ENCODE measurements around the gene TET3. TPM values are rescaled to one million over a fixed set of nuclear protein-coding genes. Genes with fewer than 3 reads are reported as not detected.
A peak's percentile ranks its signal among the peaks of the same experiment; 100 is the strongest.

TET3 gene
- total RNA-seq, 2 donors from 2014 or later: 23.5 to 26.3 TPM

DNA sequence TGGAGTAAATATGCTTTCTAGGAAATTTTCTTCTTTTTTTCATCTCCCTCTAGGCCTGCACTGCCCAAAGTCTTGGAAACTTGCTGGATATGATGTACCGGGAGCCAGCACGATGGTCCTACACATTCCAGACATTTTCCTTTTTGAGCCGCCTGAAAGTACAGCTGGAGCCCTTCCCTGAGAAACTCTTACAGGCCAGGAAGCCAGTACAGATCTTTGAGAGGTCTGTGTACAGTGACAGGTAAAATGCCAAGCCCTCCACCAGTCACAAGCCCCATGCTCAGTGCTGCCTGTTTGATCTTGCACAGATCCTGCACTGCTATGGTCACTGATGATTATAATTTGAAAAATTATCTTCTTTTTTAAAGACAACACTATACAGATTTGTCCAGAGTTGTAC is 38.0 kb upstream of the TET3 start:
- Histone ChIP-seq H3K4me1 (ENCODE audit: control insufficient read depth, insufficient read depth, low read length) (no peaks in the 10 kb centered on the region), H3K4me3 (ENCODE audit: low read length) (no peak overlapping the region), H3K36me3 (ENCODE audit: control insufficient read depth, insufficient read depth, low read length) (peaks cover 71% of the 10 kb centered on the region), H3K27me3 (ENCODE audit: control insufficient read depth, insufficient read depth, low read length, poor library complexity, severe bottlenecking) (no peaks in the 10 kb centered on the region), H3K27ac (ENCODE audit: low read depth, low read length) (no peak overlapping the region), H3K9ac (ENCODE audit: extremely low read depth, low read length, poor library complexity, severe bottlenecking) (no peak overlapping the region), H3K9me3 (ENCODE audit: control insufficient read depth, low read length) (no peaks in the 10 kb centered on the region)
- H3K4me3 Mint-ChIP-seq: no peak overlapping the region
- TF ChIP-seq, protein P1, sequence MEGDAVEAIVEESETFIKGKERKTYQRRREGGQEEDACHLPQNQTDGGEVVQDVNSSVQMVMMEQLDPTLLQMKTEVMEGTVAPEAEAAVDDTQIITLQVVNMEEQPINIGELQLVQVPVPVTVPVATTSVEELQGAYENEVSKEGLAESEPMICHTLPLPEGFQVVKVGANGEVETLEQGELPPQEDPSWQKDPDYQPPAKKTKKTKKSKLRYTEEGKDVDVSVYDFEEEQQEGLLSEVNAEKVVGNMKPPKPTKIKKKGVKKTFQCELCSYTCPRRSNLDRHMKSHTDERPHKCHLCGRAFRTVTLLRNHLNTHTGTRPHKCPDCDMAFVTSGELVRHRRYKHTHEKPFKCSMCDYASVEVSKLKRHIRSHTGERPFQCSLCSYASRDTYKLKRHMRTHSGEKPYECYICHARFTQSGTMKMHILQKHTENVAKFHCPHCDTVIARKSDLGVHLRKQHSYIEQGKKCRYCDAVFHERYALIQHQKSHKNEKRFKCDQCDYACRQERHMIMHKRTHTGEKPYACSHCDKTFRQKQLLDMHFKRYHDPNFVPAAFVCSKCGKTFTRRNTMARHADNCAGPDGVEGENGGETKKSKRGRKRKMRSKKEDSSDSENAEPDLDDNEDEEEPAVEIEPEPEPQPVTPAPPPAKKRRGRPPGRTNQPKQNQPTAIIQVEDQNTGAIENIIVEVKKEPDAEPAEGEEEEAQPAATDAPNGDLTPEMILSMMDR (conservative IDR thresholded peaks at IDR 0.05): no peak
- H3K4me1 Mint-ChIP-seq: no peaks in the 10 kb centered on the region
- peaks cover 64% of the 10 kb centered on the region for H3K36me3 Mint-ChIP-seq (ENCODE audit: low read depth)
- WGBS, 2 experiments (ENCODE audit: insufficient coverage in 1 of 2, insufficient read length in 1 of 2): 92 to 100% methylated on average over 3 of the region's 3 CpGs
- peak overlapping the region; percentile 81 for H3K27ac Mint-ChIP-seq
- H3K9me3 Mint-ChIP-seq: no peaks in the 10 kb centered on the region
- DNase-seq: no peak
- H3K27me3 Mint-ChIP-seq (ENCODE audit: insufficient read depth): no peaks in the 10 kb centered on the region

DNA sequence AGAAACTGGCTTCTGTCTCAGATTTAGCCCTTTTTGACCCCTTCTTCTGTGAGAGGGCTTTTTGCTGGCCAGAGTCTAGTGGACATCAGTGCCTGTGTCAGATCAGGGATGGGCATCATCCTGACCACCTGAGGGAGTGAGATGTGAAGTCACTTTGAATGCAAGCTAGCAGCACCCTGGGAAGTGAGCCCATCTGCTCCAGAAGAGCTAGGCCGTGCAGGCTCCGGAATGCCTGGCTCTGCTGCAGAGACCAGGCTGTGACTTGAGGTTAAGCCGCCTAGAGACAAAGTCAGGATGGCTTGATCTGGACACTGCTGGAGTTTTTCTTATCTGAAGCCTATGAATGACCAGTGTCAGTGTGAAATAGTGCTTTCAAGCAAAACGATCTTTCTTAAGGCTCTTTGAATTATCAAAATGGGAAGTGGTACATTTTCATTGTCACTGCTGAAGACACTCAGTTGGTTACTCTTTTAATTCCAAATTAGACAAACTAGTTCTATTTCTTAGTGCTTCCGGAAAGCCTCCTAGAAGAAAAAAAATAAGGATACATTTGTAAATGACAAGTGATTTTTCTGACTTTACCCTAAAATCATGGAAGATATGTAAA is 37.2 kb upstream of the TET3 start:
- peaks cover 71% of the 10 kb centered on the region for H3K36me3 Mint-ChIP-seq (ENCODE audit: low read depth)
- Histone ChIP-seq H3K9ac (ENCODE audit: extremely low read depth, low read length, poor library complexity, severe bottlenecking) (no peak overlapping the region), H3K36me3 (ENCODE audit: control insufficient read depth, insufficient read depth, low read length) (peaks cover 76% of the 10 kb centered on the region), H3K9me3 (ENCODE audit: control insufficient read depth, low read length) (no peaks in the 10 kb centered on the region), H3K4me1 (ENCODE audit: control insufficient read depth, insufficient read depth, low read length) (no peaks in the 10 kb centered on the region), H3K27me3 (ENCODE audit: control insufficient read depth, insufficient read depth, low read length, poor library complexity, severe bottlenecking) (no peaks in the 10 kb centered on the region), H3K4me3 (ENCODE audit: low read length) (no peak overlapping the region), H3K27ac (ENCODE audit: low read depth, low read length) (no peak overlapping the region)
- H3K27ac Mint-ChIP-seq: no peak overlapping the region
- no peaks in the 10 kb centered on the region for H3K27me3 Mint-ChIP-seq (ENCODE audit: insufficient read depth)
- 83 to 90% methylated on average over 2 to 5 of the region's 5 CpGs for WGBS, 2 experiments (ENCODE audit: insufficient coverage in 1 of 2, insufficient read length in 1 of 2)
- no peak for DNase-seq
- H3K4me1 Mint-ChIP-seq: no peaks in the 10 kb centered on the region
- H3K4me3 Mint-ChIP-seq: no peak overlapping the region
- no peaks in the 10 kb centered on the region for H3K9me3 Mint-ChIP-seq
- TF ChIP-seq, protein P1 (conservative IDR thresholded peaks at IDR 0.05): no peak

DNA sequence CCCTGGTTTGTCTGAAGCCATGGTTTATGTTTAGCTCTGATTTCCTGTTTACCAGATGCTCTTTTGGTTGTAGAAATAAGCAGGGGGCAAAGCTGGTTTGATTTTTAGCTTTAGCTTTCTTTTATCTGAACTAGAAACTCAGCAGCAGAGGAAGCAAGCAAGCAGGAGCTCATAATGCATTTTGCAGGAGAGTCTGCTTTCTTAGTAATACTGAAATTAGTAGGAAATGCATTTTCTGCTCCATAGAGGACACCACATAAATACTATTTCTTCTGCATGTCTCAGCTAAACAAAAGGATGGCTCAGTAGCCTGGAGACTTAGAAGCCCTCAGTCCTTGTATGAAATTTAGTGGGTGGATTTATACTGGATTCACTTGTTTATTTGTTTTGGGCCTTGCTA is 34.9 kb upstream of the TET3 start:
- Histone ChIP-seq H3K27ac (ENCODE audit: low read depth, low read length) (no peak overlapping the region), H3K36me3 (ENCODE audit: control insufficient read depth, insufficient read depth, low read length) (peaks cover 78% of the 10 kb centered on the region), H3K4me3 (ENCODE audit: low read length) (no peak overlapping the region), H3K4me1 (ENCODE audit: control insufficient read depth, insufficient read depth, low read length) (no peaks in the 10 kb centered on the region), H3K9me3 (ENCODE audit: control insufficient read depth, low read length) (no peaks in the 10 kb centered on the region), H3K27me3 (ENCODE audit: control insufficient read depth, insufficient read depth, low read length, poor library complexity, severe bottlenecking) (no peaks in the 10 kb centered on the region), H3K9ac (ENCODE audit: extremely low read depth, low read length, poor library complexity, severe bottlenecking) (no peak overlapping the region)
- TF ChIP-seq, protein P1 (conservative IDR thresholded peaks at IDR 0.05): no peak
- peaks cover 70% of the 10 kb centered on the region for H3K36me3 Mint-ChIP-seq (ENCODE audit: low read depth)
- DNase-seq: no peak
- H3K4me1 Mint-ChIP-seq: no peaks in the 10 kb centered on the region
- H3K4me3 Mint-ChIP-seq: no peak overlapping the region
- H3K27me3 Mint-ChIP-seq (ENCODE audit: insufficient read depth): no peaks in the 10 kb centered on the region
- no peaks in the 10 kb centered on the region for H3K9me3 Mint-ChIP-seq
- H3K27ac Mint-ChIP-seq: no peak overlapping the region
